Neural cell (in vitro differentiated cells): ENCODE measurements around the gene HNRNPM. TPM values are rescaled to one million over a fixed set of nuclear protein-coding genes. Genes with fewer than 3 reads are reported as not detected.

Experiments
- H2AFZ ChIP-seq: fragments of 200-600, 300-800 bp; sonication (generic), shearing (Covaris generic); 2 replicates; pipeline ENCODE4 v1.6.0; 2014; ENCODE audit warnings: low read depth, mild to moderate bottlenecking, antibody characterized with exemption, low read length, moderate library complexity
- H3F3A ChIP-seq: fragments of 200-600 bp; shearing (Covaris generic); 2 replicates; pipeline ENCODE4 v1.6.1; 2016; ENCODE audit warnings: mild to moderate bottlenecking, moderate library complexity, mixed read lengths, antibody characterized with exemption, low read length; ENCODE audit not compliant: insufficient read depth, poor library complexity, severe bottlenecking
- H3K27ac ChIP-seq: fragments of 200-600, 300-800 bp; sonication (generic), shearing (Covaris generic); 2 replicates; pipeline ENCODE4 v1.5.1; 2014; ENCODE audit warnings: mild to moderate bottlenecking, low read length, moderate library complexity
- H3K27me3 ChIP-seq: fragments of 300-800, 200-600 bp; sonication (generic), shearing (Covaris generic); 2 replicates; pipeline ENCODE4 v1.6.0; 2014; ENCODE audit warnings: mild to moderate bottlenecking, low read depth, low read length, moderate library complexity; ENCODE audit not compliant: insufficient read depth
- H3K36me3 ChIP-seq: fragments of 300-800, 200-600 bp; sonication (generic), shearing (Covaris generic); 2 replicates; pipeline ENCODE4 v1.5.1; 2014; ENCODE audit warnings: mild to moderate bottlenecking, antibody characterized with exemption, low read length, moderate library complexity; ENCODE audit not compliant: insufficient read depth
- H3K4me2 ChIP-seq: fragments of 300-800, 200-600 bp; sonication (generic), shearing (Covaris generic); 2 replicates; pipeline ENCODE4 v1.6.0; 2014; ENCODE audit warnings: mild to moderate bottlenecking, low read length
- H3K4me3 ChIP-seq: fragments of 300-800, 200-600 bp; sonication (generic), shearing (Covaris generic); 2 replicates; pipeline ENCODE4 v1.5.1; 2014; ENCODE audit warnings: mild to moderate bottlenecking, low read length, moderate library complexity
- H3K79me2 ChIP-seq: fragments of 200-600 bp; shearing (Covaris generic); replicated peaks from 2 replicates; pipeline ENCODE4 v1.6.0; 2014; ENCODE audit warnings: mild to moderate bottlenecking, low read length, moderate library complexity; ENCODE audit not compliant: insufficient read depth
- H3K9ac ChIP-seq: fragments of 300-800, 200-600 bp; sonication (generic), shearing (Covaris generic); 2 replicates; pipeline ENCODE4 v1.6.1; 2016; ENCODE audit warnings: mild to moderate bottlenecking, low read length, mixed read lengths
- H3K9me2 ChIP-seq: fragments of 200-600 bp; shearing (Covaris generic); 2 replicates; pipeline ENCODE4 v1.6.1; 2016; ENCODE audit warnings: mild to moderate bottlenecking, low read length, mixed read lengths; ENCODE audit not compliant: insufficient read depth
- H3K9me3 ChIP-seq: fragments of 200-600, 300-800 bp; sonication (generic), shearing (Covaris generic); 2 replicates; pipeline ENCODE4 v1.6.1; 2016; ENCODE audit warnings: mild to moderate bottlenecking, mixed run types, low read length, moderate library complexity, mixed read lengths
- H4K20me1 ChIP-seq: fragments of 200-600 bp; shearing (Covaris generic); 2 replicates; pipeline ENCODE4 v1.6.1; 2016; ENCODE audit warnings: mild to moderate bottlenecking, mixed run types; ENCODE audit not compliant: insufficient read depth
- CTCF ChIP-seq: fragments of 450-650 bp; IDR thresholded peaks from 2 replicates; pipeline ENCODE4 v1.5.1; 2014; ENCODE audit warnings: antibody characterized with exemption, mild to moderate bottlenecking, moderate library complexity; ENCODE audit not compliant: poor library complexity, severe bottlenecking
- EP300 ChIP-seq: fragments of 450-650 bp; conservative IDR thresholded peaks from 2 replicates; pipeline ENCODE4 v1.6.1; 2014; ENCODE audit warnings: antibody characterized with exemption, mild to moderate bottlenecking, moderate library complexity; ENCODE audit not compliant: poor library complexity, severe bottlenecking
- EZH2 ChIP-seq: fragments of 200-600, 300-800 bp; shearing (Covaris generic), sonication (generic); IDR thresholded peaks from 2 replicates; pipeline ENCODE4 v1.6.1; 2014; ENCODE audit warnings: antibody characterized with exemption, low read length, borderline replicate concordance, mild to moderate bottlenecking; ENCODE audit not compliant: insufficient read depth, poor library complexity, severe bottlenecking
- MXI1 ChIP-seq: fragments of 450-650 bp; conservative IDR thresholded peaks from 2 replicates; pipeline ENCODE4 v1.6.1; 2014; ENCODE audit warnings: antibody characterized with exemption, mild to moderate bottlenecking; ENCODE audit not compliant: poor library complexity, severe bottlenecking
- POLR2AphosphoS5 ChIP-seq: IDR thresholded peaks from 2 replicates; pipeline ENCODE4 v1.6.1; 2012
- RAD21 ChIP-seq: fragments of 450-650 bp; conservative IDR thresholded peaks from 2 replicates; pipeline ENCODE4 v1.6.1; 2014; ENCODE audit warnings: antibody characterized with exemption, mild to moderate bottlenecking, moderate library complexity
- REST ChIP-seq: IDR thresholded peaks from 2 replicates; pipeline ENCODE4 v1.6.1; 2012; ENCODE audit warnings: borderline replicate concordance
- SMC3 ChIP-seq: fragments of 450-650 bp; conservative IDR thresholded peaks from 2 replicates; pipeline ENCODE4 v1.6.1; 2014; ENCODE audit warnings: antibody characterized with exemption, mild to moderate bottlenecking, moderate library complexity; ENCODE audit not compliant: poor library complexity
- TAF1 ChIP-seq: IDR thresholded peaks from 2 replicates; pipeline ENCODE4 v1.6.1; 2012; ENCODE audit warnings: low read depth
- polyA plus RNA-seq: library from polyadenylated mRNA; depleted of rRNA; stranded (reverse); fragments of >200 nt; gene quantifications from 2 replicates; pipeline ENCODE4 v1.2.3, GENCODE V29; 2014

The HNRNPM gene
- polyA plus RNA-seq, 1 donor from 2014 or later: 91.7 TPM

- no peaks in the 10 kb centered on the region for H3K36me3 ChIP-seq
- peak overlapping the region; percentile 99 for H3K9ac ChIP-seq
- H3K4me3 ChIP-seq: peak overlapping the region; percentile 97
- H4K20me1 ChIP-seq: peaks cover 27% of the 10 kb centered on the region
- no peaks in the 10 kb centered on the region for H3K27me3 ChIP-seq
- no peak for TF ChIP-seq EZH2
- TF ChIP-seq POLR2AphosphoS5: no peak
- TF ChIP-seq SMC3: no peak
- TF ChIP-seq CTCF: no peak
- no peak for TF ChIP-seq TAF1
- no peaks in the 10 kb centered on the region for H3K9me2 ChIP-seq
- H3K9me3 ChIP-seq: no peaks in the 10 kb centered on the region
- peaks cover 53% of the 10 kb centered on the region for H3K79me2 ChIP-seq
- H3F3A ChIP-seq: no peaks in the 10 kb centered on the region
- H3K27ac ChIP-seq: peak overlapping the region; percentile 95
- peak overlapping the region; percentile 50 for H3K4me2 ChIP-seq
- peak overlapping the region; percentile 73 for H2AFZ ChIP-seq
These were observed 770 bp downstream of the HNRNPM start for GRCh38 chr19:8445488-8446001.

GRCh38 chr19:8446061-8446709 lies 1.4 kb downstream of the HNRNPM start:
- Histone ChIP-seq H3F3A (no peaks in the 10 kb centered on the region), H3K36me3 (no peaks in the 10 kb centered on the region), H3K27me3 (no peaks in the 10 kb centered on the region), H4K20me1 (peaks cover 28% of the 10 kb centered on the region), H3K4me2 (peak overlapping the region; percentile 50), H3K27ac (peak overlapping the region; percentile 95), H2AFZ (no peak overlapping the region), H3K9ac (peak overlapping the region; percentile 99), H3K9me2 (no peaks in the 10 kb centered on the region), H3K79me2 (peaks cover 57% of the 10 kb centered on the region), H3K9me3 (no peaks in the 10 kb centered on the region), H3K4me3 (peak overlapping the region; percentile 97)
- TF ChIP-seq EP300 (no peak), SMC3 (no peak), CTCF (no peak)

- peak overlapping the region; percentile 30 for H3K4me3 ChIP-seq
- no peak overlapping the region for H3K27ac ChIP-seq
- H2AFZ ChIP-seq: no peak overlapping the region
- no peak overlapping the region for H3K4me2 ChIP-seq
- no peaks in the 10 kb centered on the region for H3K27me3 ChIP-seq
- no peaks in the 10 kb centered on the region for H3K9me2 ChIP-seq
- TF ChIP-seq POLR2AphosphoS5 (no peak), TAF1 (no peak), CTCF (no peak), EZH2 (no peak), MXI1 (no peak), SMC3 (no peak), REST (no peak), RAD21 (no peak), EP300 (no peak)
- H3K36me3 ChIP-seq: no peaks in the 10 kb centered on the region
- H4K20me1 ChIP-seq: peaks cover 64% of the 10 kb centered on the region
- no peak overlapping the region for H3K9ac ChIP-seq
- no peaks in the 10 kb centered on the region for H3K9me3 ChIP-seq
- H3F3A ChIP-seq: no peaks in the 10 kb centered on the region
- H3K79me2 ChIP-seq: peaks cover 93% of the 10 kb centered on the region
These were observed 5.1 kb downstream of the HNRNPM start for GRCh38 chr19:8449830-8450229.
